NCI-H1048 (cell line): Measurements from ENCODE around the gene SLC6A14.

ENCODE experiments used
- DNase-seq: peaks from one replicate; lab custom pipeline; 2025; lab: John Stamatoyannopoulos, UW

SLC6A14 gene, protein sequence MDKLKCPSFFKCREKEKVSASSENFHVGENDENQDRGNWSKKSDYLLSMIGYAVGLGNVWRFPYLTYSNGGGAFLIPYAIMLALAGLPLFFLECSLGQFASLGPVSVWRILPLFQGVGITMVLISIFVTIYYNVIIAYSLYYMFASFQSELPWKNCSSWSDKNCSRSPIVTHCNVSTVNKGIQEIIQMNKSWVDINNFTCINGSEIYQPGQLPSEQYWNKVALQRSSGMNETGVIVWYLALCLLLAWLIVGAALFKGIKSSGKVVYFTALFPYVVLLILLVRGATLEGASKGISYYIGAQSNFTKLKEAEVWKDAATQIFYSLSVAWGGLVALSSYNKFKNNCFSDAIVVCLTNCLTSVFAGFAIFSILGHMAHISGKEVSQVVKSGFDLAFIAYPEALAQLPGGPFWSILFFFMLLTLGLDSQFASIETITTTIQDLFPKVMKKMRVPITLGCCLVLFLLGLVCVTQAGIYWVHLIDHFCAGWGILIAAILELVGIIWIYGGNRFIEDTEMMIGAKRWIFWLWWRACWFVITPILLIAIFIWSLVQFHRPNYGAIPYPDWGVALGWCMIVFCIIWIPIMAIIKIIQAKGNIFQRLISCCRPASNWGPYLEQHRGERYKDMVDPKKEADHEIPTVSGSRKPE

DNA sequence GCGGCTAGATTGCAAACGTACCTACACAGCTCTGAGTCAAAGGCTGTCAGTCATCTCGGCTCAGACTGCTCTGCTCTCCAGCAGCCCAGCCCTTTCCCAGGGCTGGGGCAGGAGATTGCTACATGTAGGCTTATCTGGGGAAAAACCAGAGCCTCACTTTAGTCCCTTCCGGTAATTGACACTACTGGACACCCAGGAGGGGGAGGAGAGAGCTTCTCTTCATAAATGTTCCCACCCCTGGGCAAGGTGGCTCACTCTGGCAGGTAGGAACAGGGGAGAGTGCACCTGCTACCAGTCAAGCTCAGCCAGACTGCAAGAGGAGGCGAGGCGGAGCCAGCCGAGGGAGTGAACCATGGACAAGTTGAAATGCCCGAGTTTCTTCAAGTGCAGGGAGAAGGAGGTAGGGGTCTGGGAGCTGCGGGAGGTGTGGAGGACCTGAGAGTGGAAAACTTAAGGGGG lies at the start of gene SLC6A14:
Gene SLC6A14, plus strand, starts transcription at position 249 of the 459 bp plus-strand sequence. Its CDS starts 104 bp downstream, at position 353.
- peak; percentile 28 for DNase-seq

DNA sequence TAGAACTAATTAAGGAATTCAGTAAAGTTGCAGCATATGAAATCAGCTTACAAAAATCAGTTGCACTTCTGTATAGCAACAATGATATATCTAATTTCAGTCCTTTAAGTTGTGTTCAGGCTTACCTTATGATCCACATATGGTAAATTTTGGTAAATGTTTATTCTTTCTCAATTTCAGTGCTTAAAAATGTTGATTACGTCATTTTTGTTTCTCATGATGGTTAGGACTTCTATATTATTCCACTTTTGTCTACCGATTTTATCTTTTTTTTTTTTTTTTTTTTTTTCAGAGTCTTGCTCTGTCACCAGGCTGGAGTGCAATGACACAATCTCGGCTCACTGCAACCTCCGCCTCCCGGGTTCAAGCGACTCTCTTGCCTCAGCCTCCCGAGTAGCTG lies 40.7 kb upstream of the SLC6A14 start:
- no peak for DNase-seq

DNA sequence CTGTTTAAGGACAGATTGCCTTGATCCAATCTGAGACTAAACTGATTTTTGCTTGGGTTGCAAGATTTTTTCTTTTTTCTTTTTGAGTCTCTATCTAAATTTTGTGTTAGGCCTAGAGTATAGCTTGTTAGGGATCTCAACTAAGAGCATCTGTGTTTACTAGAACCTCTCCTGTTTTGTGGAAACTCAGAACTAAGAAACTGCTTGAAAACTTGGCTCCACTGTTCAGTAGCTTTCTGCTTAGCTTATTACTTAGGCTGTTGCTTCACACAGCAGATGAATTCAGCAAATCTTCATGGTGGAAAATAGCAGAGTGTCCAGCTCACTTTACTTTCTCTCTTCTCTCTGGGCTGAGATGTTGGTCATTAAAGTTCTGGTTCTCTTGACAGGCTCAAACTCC lies 36.7 kb upstream of the SLC6A14 start:
- DNase-seq = no peak

DNA sequence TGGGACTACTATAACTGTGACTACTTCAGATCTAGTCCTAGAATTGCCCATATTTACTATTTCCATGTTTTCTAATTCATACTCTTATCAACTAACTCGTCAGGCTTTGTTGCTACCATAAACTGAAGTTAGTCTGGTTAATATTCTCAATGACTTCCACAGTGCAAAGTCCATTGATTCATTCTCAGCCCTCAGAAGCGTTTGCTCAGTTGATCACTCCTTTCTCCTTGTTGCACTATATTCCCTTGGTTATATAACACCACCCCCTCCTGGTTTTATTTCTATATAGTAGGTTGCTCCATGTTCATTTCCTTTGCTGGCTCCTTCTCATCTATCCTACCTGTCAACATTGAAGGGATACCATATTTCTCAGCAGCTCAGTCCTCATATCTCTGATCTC lies 27.2 kb upstream of the SLC6A14 start:
- no peak for DNase-seq

DNA sequence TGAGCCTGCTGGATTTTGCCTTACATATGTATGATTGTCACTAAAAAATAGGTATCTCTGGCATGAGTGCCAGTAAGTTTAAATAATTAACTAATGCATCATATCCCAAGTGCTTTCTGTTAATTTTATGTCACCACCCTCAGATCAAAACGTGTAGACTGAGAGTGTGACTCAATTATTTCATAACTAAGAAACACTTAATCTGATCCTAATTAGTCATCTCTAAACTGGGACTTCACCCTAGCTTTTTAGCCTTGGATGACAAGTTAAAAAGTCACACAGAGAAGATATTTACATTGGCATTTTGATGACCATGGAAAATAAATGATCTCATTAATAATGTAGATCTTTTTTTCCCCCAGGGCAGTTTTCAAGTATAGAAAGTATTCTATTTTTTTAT lies 23.1 kb upstream of the SLC6A14 start:
- no peak for DNase-seq

DNA sequence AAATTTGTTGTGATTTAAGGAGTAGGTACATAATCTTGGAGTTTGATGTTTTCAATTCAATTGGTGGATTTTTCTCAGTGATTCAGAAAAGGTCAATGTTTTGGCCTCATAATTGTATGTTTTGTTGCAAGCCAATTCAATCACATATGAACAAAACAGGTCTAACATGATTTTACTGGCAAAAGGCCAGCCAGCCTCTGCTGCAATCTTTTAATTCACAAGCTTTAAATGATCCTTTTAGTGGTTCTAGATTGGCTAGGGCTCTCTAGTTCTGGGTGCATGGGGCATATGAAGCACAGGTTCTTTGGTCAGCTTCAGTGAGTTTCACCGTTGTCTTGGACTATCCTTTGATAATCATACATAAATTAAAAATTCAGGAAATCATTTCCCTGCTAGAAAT lies 19.2 kb upstream of the SLC6A14 start:
- no peak for DNase-seq

DNA sequence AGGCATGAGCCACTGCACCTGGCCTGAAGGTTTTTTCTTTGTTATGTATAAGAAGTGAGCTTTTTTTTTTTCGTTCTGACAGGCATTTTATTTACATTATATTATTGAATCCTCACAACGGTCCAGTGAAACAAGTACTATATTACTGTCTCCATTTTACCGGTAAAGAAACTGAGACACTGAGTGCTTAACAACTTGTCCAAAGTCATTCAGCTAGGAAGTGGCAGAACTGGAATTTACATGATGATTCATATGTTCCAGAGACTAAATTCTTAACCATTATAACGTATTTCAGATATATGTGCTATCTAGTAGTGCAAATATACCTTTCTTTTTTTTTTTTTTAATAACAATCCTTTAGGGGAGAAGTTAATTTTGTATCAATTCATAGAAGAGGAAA lies 18.4 kb upstream of the SLC6A14 start:
- DNase-seq = no peak

DNA sequence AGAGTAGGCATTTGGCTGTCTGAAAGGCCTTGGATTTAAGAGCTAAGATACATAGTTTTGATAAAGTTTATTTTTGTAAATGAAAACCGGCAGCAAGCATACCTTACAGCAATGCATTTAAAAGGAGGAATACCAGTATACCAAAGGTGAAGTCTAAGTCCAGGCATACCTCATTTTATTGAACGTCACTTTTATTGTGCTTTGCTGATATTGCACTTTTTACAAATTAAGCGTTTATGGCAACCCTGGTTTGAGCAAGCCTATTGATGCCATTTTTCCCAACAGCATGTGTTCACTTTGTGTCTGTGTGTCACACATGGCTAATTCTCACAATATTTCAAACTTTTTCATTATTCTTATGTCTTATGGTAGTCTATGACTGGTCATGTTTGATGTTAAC lies 8.4 kb upstream of the SLC6A14 start:
- DNase-seq = no peak

DNA sequence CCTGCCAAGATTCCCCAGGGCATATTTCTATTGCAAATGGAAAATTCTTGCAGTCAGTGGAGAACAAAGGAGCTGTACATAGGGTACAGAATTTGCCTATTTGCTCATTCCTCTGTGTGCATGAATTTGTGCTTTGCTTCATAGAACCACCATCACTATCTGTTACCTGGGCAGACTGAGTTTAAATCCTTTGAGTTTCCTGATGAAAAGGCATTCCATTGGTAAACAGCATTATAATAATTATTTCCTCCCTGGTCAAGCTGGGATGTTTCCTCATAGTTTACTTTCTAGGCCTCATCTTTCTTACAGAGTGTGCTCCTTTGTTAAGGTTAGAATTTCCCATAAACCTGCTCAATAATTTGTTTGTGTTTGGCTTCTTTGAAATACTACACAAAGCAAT lies 809 bp upstream of the SLC6A14 start:
- peak; percentile 58 for DNase-seq

DNA sequence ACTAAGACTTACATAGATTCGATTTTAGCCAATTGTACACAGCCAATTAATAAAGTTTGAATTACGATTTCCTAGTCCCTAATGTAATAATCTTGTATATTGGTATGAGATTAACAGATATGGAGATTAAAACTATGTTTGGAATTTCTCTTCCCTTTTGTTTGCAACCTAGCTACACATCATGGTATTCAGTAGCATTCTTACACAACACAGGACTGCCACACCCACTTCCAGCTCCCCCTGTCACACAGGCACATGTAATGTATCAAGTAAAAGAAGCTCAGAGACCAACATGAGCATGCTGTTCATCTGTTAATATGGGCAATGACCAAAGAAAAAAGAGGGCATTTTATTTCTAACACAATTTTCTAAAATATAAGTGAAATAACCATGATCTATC lies 12.8 kb downstream of the SLC6A14 start:
- no peak for DNase-seq

DNA sequence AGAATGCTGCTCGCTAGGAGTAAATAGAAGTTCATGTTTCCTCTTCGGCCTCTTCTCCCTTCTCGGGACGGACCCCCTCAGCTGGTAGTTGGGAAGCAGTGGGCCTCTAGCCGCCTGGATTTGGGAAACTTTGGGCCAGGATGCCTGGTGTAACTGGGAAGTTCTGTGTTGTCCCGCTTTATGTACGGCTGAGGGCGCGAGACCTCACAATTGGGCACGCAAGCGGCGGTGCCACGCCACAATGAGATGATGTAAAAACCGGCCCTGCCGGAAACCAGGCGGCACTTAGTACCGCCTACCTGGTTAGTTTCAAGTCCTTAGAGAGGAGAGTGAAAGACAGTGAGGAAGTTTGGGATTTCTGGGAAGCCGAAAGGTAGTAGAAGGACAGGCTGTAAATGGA lies 26.4 kb downstream of the SLC6A14 start, which contains the start of gene CT83:
Gene CT83, minus strand, starts transcription at position 155 of the 400 bp plus-strand sequence. Its CDS starts 120 bp downstream, at position 35.
- no peak for DNase-seq

DNA sequence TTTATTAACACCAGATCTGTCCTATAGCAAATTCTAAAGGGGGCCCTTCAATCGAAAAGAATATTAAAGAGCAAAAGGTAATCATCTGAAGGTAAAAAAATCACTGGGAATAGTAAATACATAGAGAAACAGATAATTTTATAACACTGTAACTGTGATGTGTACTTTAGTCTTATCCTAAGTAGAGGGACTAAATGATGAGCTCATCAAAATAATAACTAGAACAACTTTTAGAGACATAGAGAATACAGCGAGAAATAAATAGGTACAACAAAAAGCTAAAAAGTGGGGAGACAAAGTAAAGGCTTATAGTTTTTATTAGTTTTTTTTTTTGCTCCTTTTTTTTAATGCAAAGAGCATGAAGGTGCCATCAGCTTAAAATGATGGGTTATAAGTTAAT lies 43.7 kb downstream of the SLC6A14 start:
- no peak for DNase-seq

DNA sequence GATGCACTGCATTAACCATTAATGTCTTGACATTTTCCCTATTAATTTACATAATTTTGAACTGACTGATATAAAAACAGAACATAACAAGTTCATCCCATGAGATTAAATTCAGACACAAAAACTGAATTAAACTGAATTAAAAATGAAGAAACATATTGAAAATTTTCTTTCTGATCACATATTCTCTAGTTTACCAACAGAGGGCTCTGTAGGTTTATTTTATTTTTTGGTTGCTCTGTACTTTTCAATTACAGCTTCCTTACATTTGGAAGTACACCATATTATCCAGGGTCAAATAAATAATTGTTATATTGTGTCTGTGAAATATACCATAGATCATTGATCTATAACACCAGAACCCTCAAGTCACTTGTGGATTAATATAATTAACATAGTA lies 53.7 kb downstream of the SLC6A14 start:
- no peak for DNase-seq

DNA sequence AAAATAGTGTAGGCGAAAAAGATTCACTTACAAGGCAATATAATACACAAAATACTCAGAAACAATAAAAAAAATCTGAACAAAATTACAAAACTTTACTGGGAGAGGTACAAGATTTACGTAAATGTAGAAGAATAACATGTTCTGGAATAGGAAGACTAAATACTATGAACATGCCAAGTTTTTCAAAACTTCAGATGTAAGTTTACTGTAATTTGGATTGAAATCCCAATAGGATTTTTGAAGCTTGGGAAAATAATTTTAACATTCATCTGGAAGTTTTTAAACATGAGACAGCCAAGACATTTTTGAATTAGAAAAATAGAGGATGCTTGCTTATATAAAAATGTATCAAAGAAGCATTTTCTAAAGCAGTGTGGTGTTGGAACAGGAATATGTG lies 56.9 kb downstream of the SLC6A14 start:
- no peak for DNase-seq

DNA sequence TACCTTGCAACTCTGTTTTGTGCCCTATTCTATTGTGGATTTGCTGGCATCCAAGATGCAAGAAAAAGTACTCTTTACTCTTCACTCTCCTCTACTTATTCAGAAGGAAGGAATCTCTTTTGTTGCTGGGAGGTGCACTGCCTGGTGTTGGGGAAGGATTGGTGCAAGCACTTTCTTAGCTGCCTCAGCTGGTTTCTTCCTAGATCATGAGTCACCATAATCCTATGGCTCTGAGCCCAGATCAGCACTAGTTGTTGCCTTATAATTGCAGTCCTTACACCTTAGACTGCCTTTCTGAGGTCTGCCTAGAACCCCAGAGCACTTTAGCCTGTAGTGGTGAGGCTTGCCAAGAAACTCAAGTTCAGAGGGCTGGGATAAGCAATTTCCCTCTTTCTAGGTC lies 63.4 kb downstream of the SLC6A14 start:
- no peak for DNase-seq
